HepG2 (cell line): ENCODE results near the gene PYDC2. TPM values are rescaled to one million over a fixed set of nuclear protein-coding genes. Genes with fewer than 3 reads are reported as not detected.

Experiments
- ATAC-seq: fragments of 200-7000 bp; cut with Tn5 transposase; 3 replicates; pipeline ENCODE4 v1.9.1; 2020; ENCODE audit warnings: mild to moderate bottlenecking, moderate library complexity
- BruUV-seq: library from RNA; stranded (reverse); fragments of 400-500 nt; replicated peaks from 2 replicates; lab custom pipeline; 2021; lab: Mats Ljungman, UMichigan
- CTCF ChIA-PET: fragments of 300-600 bp; formaldehyde crosslinking; extraction: SDS; loops from one replicate; lab custom pipeline; 2021; ENCODE audit warnings: low total read pairs, inconsistent platforms, low intra/inter-chr PET ratio; lab: Yijun Ruan, JAX
- POLR2A ChIA-PET: fragments of 350-600 bp; sonication (Branson Sonifier 250); formaldehyde crosslinking; loops from one replicate; lab custom pipeline; 2020; ENCODE audit warnings: antibody characterized with exemption, inconsistent platforms; lab: Yijun Ruan, JAX
- DNase-seq: peaks from one replicate; pipeline ENCODE4 v3.0.0-alpha.2; 2015; ENCODE audit warnings: low spot score
- FAIRE-seq: peaks from 3 replicates; lab custom pipeline; 2011; peaks lifted over from hg19 to GRCh38; lab: Jason Lieb, UNC
- H2AFZ ChIP-seq: one replicate; pipeline ENCODE4 v1.6.1; 2011; ENCODE audit warnings: low read length, inconsistent platforms
- H3K27ac ChIP-seq: fragments of 300-600 bp; 3 replicates; pipeline ENCODE4 v1.8.0; 2011; ENCODE audit warnings: mixed run types, mild to moderate bottlenecking, mixed read lengths, low read length, inconsistent platforms; ENCODE audit not compliant: insufficient read depth; ENCODE audit errors: extremely low read length
- H3K27me3 ChIP-seq, 2 experiments: fragments of 200-600 bp in 1 of 2; 2 replicates in 1 of 2; 3 replicates in 1 of 2; pipeline versions ENCODE4 v1.6.0 to v1.8.0; 2011; ENCODE audit warnings: low read length in 2 of 2, mild to moderate bottlenecking in 2 of 2, moderate library complexity in 2 of 2, inconsistent platforms in 1 of 2; ENCODE audit not compliant: insufficient read depth in 2 of 2, control insufficient read depth in 1 of 2
- H3K36me3 ChIP-seq, 2 experiments: fragments of 200-600 bp in 1 of 2; replicated peaks in 1 of 2; 2 replicates in 1 of 2; 3 replicates in 1 of 2; pipeline versions ENCODE4 v1.5.1 to v1.8.0; 2011; ENCODE audit warnings: low read length in 2 of 2, inconsistent platforms in 1 of 2; ENCODE audit not compliant: insufficient read depth in 2 of 2, control insufficient read depth in 1 of 2
- H3K4me1 ChIP-seq: 2 replicates; pipeline ENCODE4 v1.5.1; 2012; ENCODE audit warnings: low read length, inconsistent platforms; ENCODE audit not compliant: insufficient read depth
- H3K4me2 ChIP-seq: 2 replicates; pipeline ENCODE4 v1.6.0; 2011; ENCODE audit warnings: low read depth, low read length, inconsistent platforms
- H3K4me3 ChIP-seq, 3 experiments: fragments of 200-600 bp in 1 of 3; sonication (generic), shearing (Covaris generic) in 1 of 3; replicated peaks in 1 of 3; 2 replicates each; pipeline ENCODE4 v1.5.1; 2011 to 2016; ENCODE audit warnings: low read length in 3 of 3, inconsistent platforms in 2 of 3, low read depth in 2 of 3, mild to moderate bottlenecking in 2 of 3, control low read depth in 1 of 3, mixed read lengths in 1 of 3; ENCODE audit not compliant: insufficient read depth in 1 of 3
- H3K79me2 ChIP-seq: one replicate; pipeline ENCODE4 v1.6.1; 2011; ENCODE audit warnings: low read length, inconsistent platforms; ENCODE audit not compliant: insufficient read depth
- H3K9ac ChIP-seq: 2 replicates; pipeline ENCODE4 v1.6.0; 2011; ENCODE audit warnings: mild to moderate bottlenecking, low read depth, low read length, inconsistent platforms; ENCODE audit not compliant: insufficient read depth
- H3K9me3 ChIP-seq: 2 replicates; pipeline ENCODE4 v1.5.1; 2012; ENCODE audit warnings: mild to moderate bottlenecking, low read length
- H4K20me1 ChIP-seq: 2 replicates; pipeline ENCODE4 v1.6.0; 2011; ENCODE audit warnings: inconsistent platforms, mild to moderate bottlenecking, low read length, moderate library complexity; ENCODE audit not compliant: insufficient read depth
- HNF4A ChIP-seq: sonication (generic); formaldehyde crosslinking; IDR thresholded peaks from 2 replicates; pipeline ENCODE4 v1.4.0; 2020; ENCODE audit warnings: missing genetic modification reagents
- HNF4G ChIP-seq, 2 experiments: sonication (generic) in 1 of 2; formaldehyde crosslinking in 1 of 2; IDR thresholded peaks; 2 replicates each; pipeline versions ENCODE4 v1.4.0 to v1.6.1; 2011 to 2020; ENCODE audit warnings: borderline replicate concordance in 2 of 2, low read depth in 2 of 2, mild to moderate bottlenecking in 2 of 2, low read length in 1 of 2, missing genetic modification reagents in 1 of 2, moderate library complexity in 1 of 2
- HOXA5 ChIP-seq: sonication (generic); formaldehyde crosslinking; IDR thresholded peaks from 2 replicates; pipeline ENCODE4 v1.4.0; 2020; ENCODE audit warnings: missing genetic modification reagents
- KDM2A ChIP-seq: sonication (generic); formaldehyde crosslinking; IDR thresholded peaks from 2 replicates; pipeline ENCODE4 v1.4.0; 2020; ENCODE audit warnings: low read depth, missing genetic modification reagents, borderline replicate concordance
- NCOA1 ChIP-seq: sonication (generic); formaldehyde crosslinking; IDR thresholded peaks from 2 replicates; pipeline ENCODE4 v1.9.0; 2021; ENCODE audit warnings: missing genetic modification reagents
- PATZ1 ChIP-seq: sonication (generic); formaldehyde crosslinking; IDR thresholded peaks from 2 replicates; pipeline ENCODE4 v1.4.0; 2020; ENCODE audit warnings: missing genetic modification reagents
- PHB2 ChIP-seq: fragments of 450-650 bp; IDR thresholded peaks from 2 replicates; pipeline ENCODE4 v1.6.1; 2018; ENCODE audit not compliant: partially characterized antibody
- POLR2AphosphoS5 ChIP-seq: IDR thresholded peaks from 2 replicates; pipeline ENCODE4 v1.6.1; 2012; ENCODE audit warnings: low read depth, low read length
- WGBS: methylation state at CpG from one replicate; pipeline ENCODE4 v1.1.6; 2017; ENCODE audit warnings: low lambda C conversion rate; 5-methylcytosine and 5-hydroxymethylcytosine counted together
- in situ Hi-C: cut with HindIII; loops from 2 replicates; pipeline ENCODE4 v1.10.0; 2017; ENCODE audit warnings: low pct_unique_long_range_greater_than_20kb; ENCODE audit not compliant: extremely low pct_ligation_motif_present
- intact Hi-C: fragments of 100-400 bp; cut with micrococcal nuclease; formaldehyde crosslinking; loops from one replicate; pipeline ENCODE4 v1.10.0; 2022; ENCODE audit not compliant: unreplicated experiment
- polyA plus RNA-seq, 8 experiments: library from polyadenylated mRNA; depleted of rRNA in 3 of 8; stranded (reverse) in 7 of 8; unstranded in 1 of 8; fragments of >200 nt; fragmentation: Illumina TruSeq in 4 of 8; extraction: Trizol in 4 of 8; gene quantifications; 2 replicates each; pipeline versions ENCODE4 v1.2.1 to v1.2.3, GENCODE V29; 2011 to 2016; ENCODE audit warnings: low read depth in 4 of 8, missing spikeins in 1 of 8, mixed read lengths in 1 of 8; ENCODE audit not compliant: insufficient read depth in 1 of 8
- total RNA-seq, 5 experiments: library from RNA; depleted of rRNA; stranded (reverse); fragments of >200 nt; fragmentation: Illumina TruSeq; extraction: Trizol; gene quantifications; 2 replicates each; pipeline ENCODE4 v1.2.3, GENCODE V29; 2016; ENCODE audit warnings: low read depth in 1 of 5

PYDC2 gene
- total and polyA plus RNA-seq, 2 of the 13 experiments (the other 11 are each of a cell fraction or from before 2014, with no cell fraction given) = not detected

- Histone ChIP-seq H3K36me3 (no peaks in the 10 kb centered on the region), H3K9ac (no peak overlapping the region)
- POLR2A ChIA-PET = no interaction called here
- TF ChIP-seq HNF4A (peak; percentile 54), PHB2 (no peak), POLR2AphosphoS5 (no peak), HOXA5 (CRISPR knock-in tag) (no peak), HNF4G (IDR thresholded peaks at IDR 0.05; ENCODE audit: borderline replicate concordance, low read depth, low read length) (0 out of 2 replicates have a peak, but pooled peaks have one; percentile 42), HNF4G (CRISPR knock-in tag; IDR thresholded peaks at IDR 0.05; ENCODE audit: borderline replicate concordance, low read depth) (no peak), NCOA1 (no peak), KDM2A (no peak), PATZ1 (CRISPR knock-in tag) (no peak)
- TF ChIP-seq, all 625 proteins: peak for 2
- H4K20me1 ChIP-seq = no peaks in the 10 kb centered on the region
- peaks cover 23% of the 10 kb centered on the region for H3K4me1 ChIP-seq
- 40% methylated on average over 4 of the region's 4 CpGs for WGBS
- H2AFZ ChIP-seq = no peak overlapping the region
- CTCF ChIA-PET = no interaction called here
- no peak overlapping the region; the same call in 1 of the 2 replicates for H3K4me2 ChIP-seq
- no peak overlapping the region for H3K4me3 ChIP-seq
- H3K79me2 ChIP-seq = no peaks in the 10 kb centered on the region
- BruUV-seq = no TSS peak
- H3K27ac ChIP-seq = no peak overlapping the region
- ATAC-seq (no peak; the same call in 2 of the 3 replicates), FAIRE-seq (no peak), DNase-seq (peak; percentile 4)
- intact Hi-C loops = no loop called here
- no peaks in the 10 kb centered on the region for H3K9me3 ChIP-seq
- no peaks in the 10 kb centered on the region for H3K27me3 ChIP-seq
- in situ Hi-C loops = no loop called here
Observed at GRCh38 chr3:191430103-191430502, 30.9 kb upstream of the PYDC2 start.
